Fibroblast of lung (primary cell): Measurements from ENCODE around the gene CAND1. TPM values are rescaled to one million over a fixed set of nuclear protein-coding genes. Genes with fewer than 3 reads are reported as not detected.

ENCODE experiments used
- DNase-seq, 2 donors: peaks; one replicate each; pipeline versions ENCODE4 v3.0.0 to v3.0.0-alpha.2; 2010; ENCODE audit warnings: low read depth in 2 of 2
- H2AFZ ChIP-seq: 2 replicates; pipeline ENCODE4 v1.5.1; 2012; ENCODE audit warnings: low read length, control low read depth, inconsistent platforms
- H3K27ac ChIP-seq: 2 replicates; pipeline ENCODE4 v1.5.1; 2011; ENCODE audit warnings: low read length, control low read depth; ENCODE audit not compliant: insufficient read depth
- H3K27me3 ChIP-seq: 2 replicates; pipeline ENCODE4 v1.5.1; 2011; ENCODE audit warnings: mild to moderate bottlenecking, low read length; ENCODE audit not compliant: control insufficient read depth, insufficient read depth
- H3K36me3 ChIP-seq: 2 replicates; pipeline ENCODE4 v1.5.1; 2011; ENCODE audit warnings: low read length; ENCODE audit not compliant: control insufficient read depth, insufficient read depth
- H3K4me1 ChIP-seq: 2 replicates; pipeline ENCODE4 v1.5.1; 2011; ENCODE audit warnings: low read length; ENCODE audit not compliant: control insufficient read depth, insufficient read depth; ENCODE audit errors: extremely low read depth
- H3K4me2 ChIP-seq: 2 replicates; pipeline ENCODE4 v1.5.1; 2011; ENCODE audit warnings: low read length, control low read depth; ENCODE audit not compliant: insufficient read depth; ENCODE audit errors: extremely low read depth
- H3K4me3 ChIP-seq, 4 experiments: fragments of 200-600 bp in 1 of 4; sonication (generic) in 1 of 4; replicated peaks in 1 of 4; 2 replicates each; pipeline ENCODE4 v1.5.1; 2011 to 2016; ENCODE audit warnings: low read length in 4 of 4, low read depth in 3 of 4, mild to moderate bottlenecking in 3 of 4, control low read depth in 2 of 4, inconsistent platforms in 1 of 4, mixed read lengths in 1 of 4; ENCODE audit not compliant: insufficient read depth in 1 of 4; ENCODE audit errors: control extremely low read depth in 1 of 4
- H3K79me2 ChIP-seq: 2 replicates; pipeline ENCODE4 v1.5.1; 2012; ENCODE audit warnings: mild to moderate bottlenecking, low read length, inconsistent platforms; ENCODE audit not compliant: control insufficient read depth, insufficient read depth
- H3K9ac ChIP-seq: 2 replicates; pipeline ENCODE4 v1.5.1; 2011; ENCODE audit warnings: mild to moderate bottlenecking, low read length, control low read depth; ENCODE audit not compliant: insufficient read depth
- H3K9me3 ChIP-seq: 2 replicates; pipeline ENCODE4 v1.5.1; 2012; ENCODE audit warnings: low read depth, low read length; ENCODE audit not compliant: control insufficient read depth, insufficient read depth
- H4K20me1 ChIP-seq: 2 replicates; pipeline ENCODE4 v1.5.1; 2011; ENCODE audit warnings: low read length; ENCODE audit not compliant: control insufficient read depth, insufficient read depth; ENCODE audit errors: extremely low read depth
- CTCF ChIP-seq, 2 donors: IDR thresholded peaks in 1 of 2; conservative IDR thresholded peaks in 1 of 2; 1 replicate in 1 of 2; 2 replicates in 1 of 2; pipeline ENCODE4 v1.5.1; 2011 to 2012; ENCODE audit warnings: low read length in 2 of 2, control low read depth in 1 of 2, inconsistent platforms in 1 of 2, low read depth in 1 of 2, mild to moderate bottlenecking in 1 of 2
- EZH2 ChIP-seq: IDR thresholded peaks from 2 replicates; pipeline ENCODE4 v1.5.1; 2012; ENCODE audit warnings: low read length, control low read depth, mild to moderate bottlenecking; ENCODE audit errors: missing control alignments
- polyA plus RNA-seq, 2 donors: library from polyadenylated mRNA; depleted of rRNA in 1 of 2; stranded (reverse) in 1 of 2; unstranded in 1 of 2; fragments of >200 nt; gene quantifications; 2 replicates each; pipeline ENCODE4 v1.2.1, GENCODE V29; 2011 to 2012; ENCODE audit warnings: missing spikeins in 1 of 2
- total RNA-seq: library from RNA; depleted of rRNA; stranded (reverse); fragments of >200 nt; gene quantifications from 2 replicates; pipeline ENCODE4 v1.2.1, GENCODE V29; 2014

CAND1 gene
- total and polyA plus RNA-seq, 2 donors (not counting 1 experiment from before 2014, with no cell fraction given), result 101 to 133 TPM

- no peak for DNase-seq
- H3K27me3 ChIP-seq, result no peaks in the 10 kb centered on the region
- H3K27ac ChIP-seq, result no peak overlapping the region
- H2AFZ ChIP-seq, result no peak overlapping the region
- H3K4me2 ChIP-seq, result no peak overlapping the region
- H4K20me1 ChIP-seq, result no peaks in the 10 kb centered on the region
- H3K4me1 ChIP-seq, result no peaks in the 10 kb centered on the region
- no peak overlapping the region for H3K4me3 ChIP-seq
- no peak overlapping the region for H3K9ac ChIP-seq
- H3K79me2 ChIP-seq, result peaks cover 44% of the 10 kb centered on the region
- H3K36me3 ChIP-seq, result no peaks in the 10 kb centered on the region
- H3K9me3 ChIP-seq, result no peaks in the 10 kb centered on the region
- TF ChIP-seq EZH2, result no peak
- TF ChIP-seq CTCF (conservative IDR thresholded peaks at IDR 0.05 in 1 of 2, IDR thresholded peaks at IDR 0.05 in 1 of 2; ENCODE audit: low read depth in 1 of 2, low read length in 2 of 2), result no peak
These were observed 21.2 kb downstream of the CAND1 start for GRCh38 chr12:67290378-67290777.

GRCh38 chr12:67299526-67299925 lies 30.4 kb downstream of the CAND1 start:
- DNase-seq, result no peak
- H3K36me3 ChIP-seq, result peaks cover 2% of the 10 kb centered on the region
- H3K79me2 ChIP-seq, result peaks cover 2% of the 10 kb centered on the region
- no peaks in the 10 kb centered on the region for H3K9me3 ChIP-seq
- no peak overlapping the region for H3K4me2 ChIP-seq
- no peak overlapping the region for H3K9ac ChIP-seq
- no peak overlapping the region for H3K4me3 ChIP-seq
- peaks cover 3% of the 10 kb centered on the region for H4K20me1 ChIP-seq
- H3K27ac ChIP-seq, result no peak overlapping the region
- no peaks in the 10 kb centered on the region for H3K4me1 ChIP-seq
- no peak overlapping the region for H2AFZ ChIP-seq
- no peaks in the 10 kb centered on the region for H3K27me3 ChIP-seq
- TF ChIP-seq EZH2 (no peak), CTCF (conservative IDR thresholded peaks at IDR 0.05 in 1 of 2, IDR thresholded peaks at IDR 0.05 in 1 of 2; ENCODE audit: low read depth in 1 of 2, low read length in 2 of 2) (no peak)

GRCh38 chr12:67299926-67300325 lies 30.8 kb downstream of the CAND1 start:
- peak; percentile 5 to 39 for DNase-seq
- TF ChIP-seq EZH2 (no peak), CTCF (conservative IDR thresholded peaks at IDR 0.05 in 1 of 2, IDR thresholded peaks at IDR 0.05 in 1 of 2; ENCODE audit: low read depth in 1 of 2, low read length in 2 of 2) (no peak)
- Histone ChIP-seq H3K27me3 (no peaks in the 10 kb centered on the region), H3K4me2 (no peak overlapping the region), H3K36me3 (peaks cover 2% of the 10 kb centered on the region), H4K20me1 (peaks cover 3% of the 10 kb centered on the region), H3K79me2 (peaks cover 2% of the 10 kb centered on the region), H3K4me3 (no peak overlapping the region), H3K9ac (no peak overlapping the region), H2AFZ (no peak overlapping the region), H3K27ac (no peak overlapping the region), H3K9me3 (no peaks in the 10 kb centered on the region), H3K4me1 (no peaks in the 10 kb centered on the region)
